ENCODE measurements around the gene SLIT3. TPM values are rescaled to one million over a fixed set of nuclear protein-coding genes. Genes with fewer than 3 reads are reported as not detected.

Gene SLIT3
- total and polyA plus RNA-seq, 4 donors, result 4.6 to 48.5 (median 19.8) TPM

- H3K4me1 ChIP-seq (ENCODE audit: control insufficient read depth in 5 of 5, insufficient read depth in 5 of 5, low read length in 5 of 5), result no peaks in the 10 kb centered on the region
- H3K9me3 ChIP-seq (ENCODE audit: control insufficient read depth in 4 of 4, insufficient read depth in 3 of 4, low read length in 3 of 4), result peaks cover 0 to 9% (median 5%) of the 10 kb centered on the region in 4 donors
- DNase-seq (no peak), ATAC-seq (ENCODE audit: insufficient read depth, low FRiP score) (no peak)
- H3K4me3 ChIP-seq, result no peak overlapping the region
- peaks cover 0 to 4% (median 1%) of the 10 kb centered on the region in 4 donors for H3K36me3 ChIP-seq (ENCODE audit: control insufficient read depth in 4 of 4, insufficient read depth in 4 of 4, low read length in 4 of 4)
- TF ChIP-seq CTCF (IDR thresholded peaks at IDR 0.05; ENCODE audit: control extremely low read depth, extremely low read depth), result no peak
- no peaks in the 10 kb centered on the region for H3K27me3 ChIP-seq (ENCODE audit: control insufficient read depth in 3 of 3, insufficient read depth in 3 of 3, low read length in 2 of 3)
- 80 to 97% methylated on average over 1 of the region's 1 CpG for WGBS, 2 donors
- H3K9ac ChIP-seq (ENCODE audit: insufficient read depth in 1 of 2, low read length in 2 of 2), result no peak overlapping the region
- no peak overlapping the region for H3K27ac ChIP-seq (ENCODE audit: low read depth in 1 of 2, low read length in 1 of 2)
Observed at GRCh38 chr5:168726342-168726741, 574.6 kb downstream of the SLIT3 start.

DNA sequence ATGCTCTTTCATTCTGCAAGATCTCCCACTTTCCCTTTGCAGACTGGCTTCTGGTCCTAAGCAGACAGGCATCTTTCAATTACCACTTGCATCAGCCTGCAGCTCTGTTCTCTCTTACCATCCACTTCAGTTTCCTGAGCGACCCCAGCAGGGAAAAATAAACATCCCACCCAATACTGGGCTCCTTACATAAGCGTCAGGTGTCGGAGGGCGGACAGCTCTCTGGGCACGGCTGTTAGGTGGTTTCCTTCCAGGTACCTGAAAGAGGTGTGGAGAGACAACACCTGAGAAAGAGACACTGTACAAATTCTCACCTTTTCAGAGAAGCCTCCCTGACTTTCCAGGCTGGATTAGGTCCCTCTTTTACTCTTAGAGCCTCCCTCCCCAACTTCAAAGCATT is 576.7 kb downstream of the SLIT3 start:
- H3K9ac ChIP-seq (ENCODE audit: insufficient read depth in 1 of 2, low read length in 2 of 2), result no peak overlapping the region
- 49 to 71% methylated on average over 5 of the region's 5 CpGs for WGBS, 2 donors
- no peak for TF ChIP-seq CTCF (IDR thresholded peaks at IDR 0.05; ENCODE audit: control extremely low read depth, extremely low read depth)

DNA sequence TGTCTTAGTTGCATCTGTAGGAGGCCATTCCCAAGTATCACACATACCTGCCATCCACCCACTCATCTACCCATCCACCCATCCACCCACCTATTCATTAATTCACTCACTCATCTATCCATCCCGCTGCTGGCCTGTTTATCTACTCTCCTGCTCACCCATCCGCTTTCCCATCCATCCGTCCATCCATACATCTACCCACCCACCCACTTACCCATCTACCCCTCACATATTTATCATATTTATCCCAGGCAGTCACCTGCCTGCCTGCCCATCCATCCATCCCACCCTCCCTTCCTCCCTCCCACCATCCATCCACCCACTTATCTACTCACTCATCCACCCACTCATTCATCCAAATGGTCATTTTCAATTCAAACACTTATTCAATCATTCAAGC is 577.9 kb downstream of the SLIT3 start:
- WGBS, 2 donors, result 88 to 94% methylated on average over 3 of the region's 3 CpGs
- Histone ChIP-seq H3K27me3 (ENCODE audit: control insufficient read depth in 3 of 3, insufficient read depth in 3 of 3, low read length in 2 of 3) (no peaks in the 10 kb centered on the region), H3K36me3 (ENCODE audit: control insufficient read depth in 4 of 4, insufficient read depth in 4 of 4, low read length in 4 of 4) (peaks cover 0 to 4% (median 1%) of the 10 kb centered on the region in 4 donors), H3K4me1 (ENCODE audit: control insufficient read depth in 5 of 5, insufficient read depth in 5 of 5, low read length in 5 of 5) (no peaks in the 10 kb centered on the region), H3K9me3 (ENCODE audit: control insufficient read depth in 4 of 4, insufficient read depth in 3 of 4, low read length in 3 of 4) (peaks cover 0 to 6% (median 0%) of the 10 kb centered on the region in 4 donors), H3K4me3 (no peak overlapping the region), H3K9ac (ENCODE audit: insufficient read depth in 1 of 2, low read length in 2 of 2) (no peak overlapping the region), H3K27ac (ENCODE audit: low read depth in 1 of 2, low read length in 1 of 2) (no peak overlapping the region)
- TF ChIP-seq CTCF (IDR thresholded peaks at IDR 0.05; ENCODE audit: control extremely low read depth, extremely low read depth), result no peak
- ATAC-seq (ENCODE audit: insufficient read depth, low FRiP score) (no peak), DNase-seq (no peak)

More for the DNA sequence above, 576.7 kb downstream of the SLIT3 start:
- no peaks in the 10 kb centered on the region for H3K4me1 ChIP-seq (ENCODE audit: control insufficient read depth in 5 of 5, insufficient read depth in 5 of 5, low read length in 5 of 5)
- H3K36me3 ChIP-seq (ENCODE audit: control insufficient read depth in 4 of 4, insufficient read depth in 4 of 4, low read length in 4 of 4), result peaks cover 0 to 4% (median 1%) of the 10 kb centered on the region in 4 donors
- peaks cover 0 to 9% (median under 1%) of the 10 kb centered on the region in 4 donors for H3K9me3 ChIP-seq (ENCODE audit: control insufficient read depth in 4 of 4, insufficient read depth in 3 of 4, low read length in 3 of 4)
- H3K27me3 ChIP-seq (ENCODE audit: control insufficient read depth in 3 of 3, insufficient read depth in 3 of 3, low read length in 2 of 3), result no peaks in the 10 kb centered on the region
- DNase-seq, result no peak
- no peak overlapping the region for H3K27ac ChIP-seq (ENCODE audit: low read depth in 1 of 2, low read length in 1 of 2)
- no peak for ATAC-seq (ENCODE audit: insufficient read depth, low FRiP score)
- H3K4me3 ChIP-seq, result no peak overlapping the region

- H3K4me3 ChIP-seq, result no peak overlapping the region
- H3K27me3 ChIP-seq (ENCODE audit: control insufficient read depth in 3 of 3, insufficient read depth in 3 of 3, low read length in 2 of 3), result no peaks in the 10 kb centered on the region
- peaks cover 0 to 4% (median 1%) of the 10 kb centered on the region in 4 donors for H3K36me3 ChIP-seq (ENCODE audit: control insufficient read depth in 4 of 4, insufficient read depth in 4 of 4, low read length in 4 of 4)
- no peaks in the 10 kb centered on the region for H3K9me3 ChIP-seq (ENCODE audit: control insufficient read depth in 4 of 4, insufficient read depth in 3 of 4, low read length in 3 of 4)
- 84 to 93% methylated on average over 7 of the region's 7 CpGs for WGBS, 2 donors
- no peaks in the 10 kb centered on the region for H3K4me1 ChIP-seq (ENCODE audit: control insufficient read depth in 5 of 5, insufficient read depth in 5 of 5, low read length in 5 of 5)
- H3K9ac ChIP-seq (ENCODE audit: insufficient read depth in 1 of 2, low read length in 2 of 2), result no peak overlapping the region
- DNase-seq, result no peak
- no peak for ATAC-seq (ENCODE audit: insufficient read depth, low FRiP score)
- no peak for TF ChIP-seq CTCF (IDR thresholded peaks at IDR 0.05; ENCODE audit: control extremely low read depth, extremely low read depth)
- no peak overlapping the region for H3K27ac ChIP-seq (ENCODE audit: low read depth in 1 of 2, low read length in 1 of 2)
Observed at GRCh38 chr5:168721966-168722365, 579.0 kb downstream of the SLIT3 start.
